Stimulated activated CD8-positive, alpha-beta memory T cell treated with anti-CD3 and anti-CD28 coated beads, Interleukin-7, amount 100 ng/mL, for 48 hours (primary cell): Measurements from ENCODE around the gene RAC2.
"Not testable (repeated sequence)": the region's sequence is repeated elsewhere in the genome, so short reads cannot be mapped to it uniquely, and the experiment has no call there.

Source experiments
- DNase-seq, 2 donors: peaks; one replicate each; pipeline ENCODE4 v3.0.0-alpha.2; 2020; ENCODE audit warnings: low read depth in 1 of 2; ENCODE audit errors: extremely low read depth in 1 of 2

Gene RAC2

DNA sequence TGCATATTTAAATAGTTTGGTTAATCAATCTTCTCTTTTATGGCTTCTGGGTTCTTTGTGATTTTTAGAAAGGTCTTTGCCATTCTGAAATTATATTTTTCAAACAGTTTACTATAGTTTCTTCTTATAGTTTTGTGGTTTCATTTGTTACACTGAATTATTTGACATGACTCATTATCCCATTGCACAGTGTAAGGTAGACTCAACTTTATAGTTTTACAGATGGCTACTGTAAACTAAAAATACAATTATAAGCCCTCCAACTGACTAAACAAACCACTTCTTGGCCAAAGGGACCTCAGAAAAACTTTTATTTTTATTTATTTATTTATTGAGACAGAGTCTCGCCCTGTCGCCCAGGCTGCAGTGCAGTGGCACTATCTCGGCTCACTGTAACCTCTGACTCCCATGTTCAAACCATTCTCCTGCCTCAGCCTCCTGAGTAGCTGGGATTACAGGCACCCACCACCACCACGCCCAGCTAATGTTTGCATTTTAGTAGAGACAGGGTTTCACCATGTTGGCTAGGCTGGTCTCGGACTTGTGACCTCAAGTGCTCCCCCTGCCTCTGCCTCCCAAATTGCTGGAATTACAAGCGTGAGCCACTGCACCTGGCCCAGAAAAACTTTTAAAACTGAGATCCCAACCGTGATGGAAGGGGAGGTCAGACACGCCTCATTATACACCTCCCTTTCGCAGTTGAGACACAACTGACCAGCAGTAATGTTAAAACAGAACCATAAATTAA is 14.1 kb upstream of the RAC2 start:
- DNase-seq, result no peak

- DNase-seq, result no peak
These were observed 12.1 kb upstream of the RAC2 start for GRCh38 chr22:37256075-37256726.

DNA sequence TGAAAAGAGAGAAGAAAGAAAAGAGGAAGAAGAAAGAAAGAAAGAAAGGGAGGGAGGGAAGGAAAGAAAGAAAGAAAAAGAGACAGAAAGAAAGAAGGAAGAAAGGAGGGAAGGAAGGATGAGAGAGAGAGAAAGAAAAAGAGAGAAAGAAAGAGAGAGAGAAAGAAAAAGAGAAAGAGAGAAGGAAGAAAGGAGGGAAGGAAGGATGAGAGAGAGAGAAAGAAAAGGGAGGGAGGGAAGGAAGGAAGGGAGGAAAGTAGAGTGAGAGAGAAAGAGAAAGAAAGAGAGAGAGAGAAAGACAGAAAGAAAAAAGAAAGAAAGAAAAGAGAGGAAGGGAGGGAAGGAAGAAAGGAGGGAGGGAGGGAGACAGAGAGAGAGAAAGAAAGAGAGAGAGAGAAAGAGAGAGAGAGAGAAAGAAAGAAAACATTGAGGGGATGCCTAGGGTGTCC is 11.5 kb upstream of the RAC2 start:
- DNase-seq, result no peak

- no peak for DNase-seq
These were observed 10.8 kb upstream of the RAC2 start for GRCh38 chr22:37254867-37255233.

DNA sequence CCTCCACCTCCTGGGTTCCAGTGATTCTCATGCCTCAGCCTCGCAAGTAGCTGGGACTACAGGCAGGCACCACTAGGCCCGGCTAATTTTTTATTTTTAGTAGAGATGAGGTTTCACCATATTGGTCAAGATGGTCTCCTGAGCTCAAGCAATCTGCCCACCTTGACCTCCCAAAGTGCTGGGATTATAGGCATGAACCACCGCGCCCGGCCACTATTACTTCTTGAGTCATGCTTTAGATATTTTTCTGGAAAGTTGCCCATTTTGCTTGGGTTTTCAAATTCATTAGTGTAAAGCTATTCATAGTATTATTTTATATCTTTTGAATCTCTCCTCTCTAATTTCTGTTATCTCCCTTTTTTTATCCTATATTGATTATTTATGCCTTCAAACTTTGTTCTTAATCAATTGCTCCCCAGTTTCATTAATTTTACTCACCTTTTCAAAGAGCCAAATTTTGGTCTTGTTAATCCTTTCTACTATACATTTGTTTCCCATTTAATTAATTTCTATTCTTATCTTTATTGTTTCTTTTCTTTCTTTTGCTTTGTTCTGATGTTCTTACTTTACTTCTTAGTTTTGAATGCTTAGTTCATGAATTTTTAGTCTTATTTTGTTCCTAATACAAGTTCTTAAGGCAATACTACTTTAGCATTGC is 10.3 kb upstream of the RAC2 start:
- DNase-seq, result no peak

- no peak for DNase-seq
These were observed 9.1 kb upstream of the RAC2 start for GRCh38 chr22:37253126-37253660.

- DNase-seq, result not testable (repeated sequence)
These were observed 7.8 kb upstream of the RAC2 start for GRCh38 chr22:37251836-37252235.

DNA sequence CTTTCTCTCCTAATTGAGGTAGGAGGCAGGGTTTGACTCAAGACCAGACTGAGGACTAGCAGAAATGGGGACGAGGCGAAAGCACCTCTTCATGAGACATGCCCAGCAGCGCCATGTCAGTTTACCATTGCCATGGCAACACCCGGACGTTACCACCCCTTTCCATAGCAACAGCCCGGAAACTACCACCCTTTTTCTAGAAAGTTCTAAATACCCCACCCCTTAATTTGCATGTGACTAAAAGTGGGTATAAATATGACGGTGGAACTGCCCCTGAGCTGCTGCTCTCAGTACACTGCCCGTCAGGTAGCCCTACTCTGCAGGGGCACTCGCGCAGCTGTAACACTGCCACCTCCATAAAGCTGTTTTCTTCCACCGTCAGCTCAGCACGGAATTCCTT is 5.9 kb upstream of the RAC2 start:
- DNase-seq, result no peak

GRCh38 chr22:37248251-37248650 is 4.2 kb upstream of the RAC2 start:
- DNase-seq, result no peak

DNA sequence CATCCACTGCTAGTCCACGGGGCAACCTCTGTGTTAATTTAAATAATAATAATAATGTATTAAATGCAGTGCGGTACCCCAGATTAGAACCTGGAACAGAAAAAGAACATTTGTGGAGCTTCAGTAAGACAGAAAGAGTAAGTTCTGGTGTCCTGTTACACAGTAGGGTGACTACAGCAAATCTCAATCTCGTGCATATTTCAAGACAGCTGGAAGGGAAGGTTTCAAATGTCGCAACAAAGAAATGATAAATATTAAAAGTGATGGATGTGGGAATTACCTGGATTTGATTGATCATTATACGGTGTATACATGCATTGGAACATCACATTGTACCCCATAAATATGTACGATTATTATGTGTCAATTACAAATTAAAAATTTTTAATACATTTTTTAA is 1.7 kb upstream of the RAC2 start:
- no peak for DNase-seq

GRCh38 chr22:37244922-37245722 is 1.1 kb upstream of the RAC2 start:
- DNase-seq, result no peak

DNA sequence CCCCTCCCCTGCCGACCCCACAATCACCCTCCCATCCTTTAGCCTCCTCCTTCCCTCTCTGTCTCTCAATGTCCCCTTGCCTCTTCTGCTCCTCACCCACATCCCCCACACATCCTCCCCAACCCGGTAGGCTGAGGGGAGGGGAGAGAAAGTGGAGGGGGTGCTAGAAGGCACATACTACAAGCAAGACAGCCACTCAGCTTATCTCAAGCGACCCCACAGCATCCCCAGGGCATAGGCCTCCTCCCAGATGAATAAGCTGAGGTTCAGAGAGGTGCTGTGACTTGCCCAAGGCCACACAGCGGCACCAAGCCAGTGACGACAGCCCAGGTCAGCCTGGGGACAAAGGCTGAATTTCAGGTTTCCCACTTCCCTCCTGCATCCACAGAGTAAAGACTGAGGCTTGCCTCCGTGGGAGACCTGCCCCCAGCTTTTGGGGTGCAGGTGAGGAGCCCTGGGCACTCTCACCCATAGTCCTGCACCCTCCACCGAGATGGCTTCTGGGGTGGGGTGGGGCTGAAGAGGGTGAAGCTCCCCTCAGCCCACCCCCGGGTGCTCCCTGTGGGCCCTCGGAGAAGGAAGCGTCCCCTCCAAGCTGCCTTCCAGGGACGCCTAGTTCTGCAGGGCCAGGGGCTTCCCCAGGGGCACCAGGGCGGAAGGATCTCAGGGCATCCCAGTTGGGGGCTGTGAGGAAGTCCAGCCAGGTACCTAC is 511 bp downstream of the RAC2 start:
- no peak for DNase-seq

DNA sequence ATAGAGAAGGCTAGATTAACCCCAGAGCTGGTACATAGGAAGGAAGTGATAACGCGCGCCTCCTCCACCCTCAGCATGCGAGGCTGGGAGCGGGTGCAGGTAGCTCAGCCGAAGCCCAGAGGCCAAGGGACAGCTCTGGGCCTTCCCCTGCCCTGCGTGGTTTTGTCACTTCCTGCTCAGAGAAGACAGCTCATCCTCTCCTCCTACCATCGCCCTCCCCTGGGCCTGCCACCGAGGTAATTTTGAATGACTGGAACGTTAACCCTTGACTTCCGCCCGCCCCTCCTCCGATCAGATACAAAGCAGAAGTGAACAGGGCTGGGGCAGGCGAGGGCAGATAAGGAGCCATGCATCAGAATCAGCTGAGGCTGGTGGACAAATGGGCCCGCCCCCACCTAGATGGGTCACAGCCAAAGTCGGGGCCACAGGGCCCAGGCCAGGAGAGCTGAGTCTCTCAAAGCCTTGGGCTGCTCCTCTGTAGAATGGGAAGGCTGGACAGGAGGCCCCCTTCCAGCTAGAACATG is 1.6 kb downstream of the RAC2 start:
- peak; percentile 81 to 95 for DNase-seq

GRCh38 chr22:37241351-37242142 is 2.5 kb downstream of the RAC2 start:
- DNase-seq, result no peak

DNA sequence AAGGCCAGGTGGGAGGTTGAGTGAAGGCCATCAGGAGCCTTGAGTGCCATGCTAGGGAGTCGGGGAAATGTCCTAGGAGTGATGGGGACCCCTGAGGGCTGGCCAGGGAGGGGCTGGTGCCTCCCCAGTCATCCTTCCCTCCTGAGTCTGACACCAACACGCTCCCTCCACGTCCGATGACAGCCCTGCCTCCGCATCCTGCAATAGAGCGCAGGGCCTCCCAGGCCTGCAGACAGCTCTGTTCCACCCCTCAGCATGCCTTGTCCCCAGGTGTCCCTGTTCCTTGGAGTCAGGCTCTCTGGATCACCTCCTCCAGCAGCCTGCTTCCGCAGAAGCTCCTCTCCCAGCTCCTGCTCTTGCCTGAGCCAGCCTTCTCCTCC is 3.1 kb downstream of the RAC2 start:
- DNase-seq, result no peak

DNA sequence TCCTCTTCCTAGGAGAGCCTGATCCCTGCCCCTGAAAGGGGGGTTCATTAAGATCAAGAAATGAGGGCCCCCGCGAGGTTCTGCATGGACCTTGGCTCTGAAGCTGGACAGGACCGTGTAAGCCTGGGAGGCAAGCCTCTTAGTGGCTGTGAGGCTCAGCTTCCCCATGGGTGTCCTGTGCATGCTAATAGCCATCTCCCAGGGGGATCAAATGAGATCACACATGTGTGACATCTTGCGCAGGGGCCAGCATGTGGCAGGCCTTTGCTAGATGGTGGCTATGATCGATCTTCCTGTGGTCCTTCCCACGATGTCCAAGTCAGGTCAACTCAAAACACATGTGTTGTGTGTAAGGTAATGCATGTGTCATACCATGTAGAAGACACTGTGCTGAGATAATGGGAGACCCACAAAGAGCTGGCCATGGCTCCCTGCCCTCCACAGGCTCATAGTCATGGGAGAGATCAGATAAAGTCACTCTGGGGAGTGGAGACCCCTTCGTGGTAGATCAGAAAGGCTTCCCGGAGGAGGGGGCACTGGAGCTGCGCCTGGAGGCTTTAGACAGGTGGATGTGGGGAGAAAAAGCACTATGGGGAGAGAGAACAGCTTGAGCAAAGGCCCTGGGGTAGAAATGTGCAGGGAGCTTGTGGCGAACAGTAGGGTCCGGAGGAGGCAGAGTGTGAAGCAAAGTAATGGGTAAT is 3.7 kb downstream of the RAC2 start:
- DNase-seq, result no peak

DNA sequence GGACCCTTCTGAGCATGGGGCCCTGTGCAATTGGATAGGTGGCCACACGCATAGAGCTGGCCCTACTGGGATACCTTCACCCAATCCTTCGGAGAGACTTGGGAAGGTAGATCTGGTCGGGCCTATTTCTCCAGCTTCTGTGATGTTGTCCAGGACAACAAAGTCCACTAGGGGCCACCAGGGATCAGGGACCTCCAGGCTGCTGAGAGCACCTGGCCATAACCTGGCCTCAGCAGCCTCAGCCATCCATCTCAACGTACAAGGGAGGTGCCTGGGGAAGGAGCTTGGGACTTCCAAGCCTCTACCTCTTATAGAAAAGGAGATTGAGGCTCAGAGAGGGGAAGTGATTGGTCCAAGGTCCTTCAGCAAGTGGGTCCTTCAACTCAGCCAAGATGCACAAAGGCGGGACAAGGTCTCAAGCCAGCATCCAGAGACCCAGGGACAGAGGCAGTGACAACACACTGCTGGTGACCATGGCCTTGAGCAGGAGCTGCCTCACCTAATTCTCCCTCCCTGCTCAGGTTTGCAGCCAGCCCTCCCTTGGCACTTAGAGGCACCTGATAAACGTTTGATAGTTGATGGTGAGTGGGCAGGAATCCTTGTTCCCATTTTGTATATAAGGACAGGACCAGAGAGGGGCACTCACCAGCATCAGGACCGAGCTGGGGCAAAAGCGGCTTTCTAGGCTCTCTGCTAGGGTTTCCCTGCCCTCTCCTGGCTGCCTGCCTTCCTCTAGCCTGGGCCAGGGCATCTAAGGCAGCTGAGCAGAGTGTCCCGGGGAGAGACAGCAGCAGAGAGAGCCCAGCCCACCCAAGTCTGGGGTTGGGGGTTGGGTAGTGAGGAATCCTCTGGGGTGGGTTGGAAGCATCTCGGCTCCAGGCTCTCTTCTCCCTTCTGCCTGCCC is 4.5 kb downstream of the RAC2 start:
- no peak for DNase-seq
